Thymus (tissue), 11 donors: Measurements from ENCODE around the gene MAN1B1. TPM values are rescaled to one million over a fixed set of nuclear protein-coding genes. Genes with fewer than 3 reads are reported as not detected.
A peak's percentile ranks its signal among the peaks of the same experiment; 100 is the strongest.

ENCODE experiments used
- DNase-seq, 9 donors: peaks; one replicate each; pipeline ENCODE4 v3.0.0-alpha.2; 2013; ENCODE audit warnings: low spot score in 9 of 9, low read depth in 6 of 9, missing footprints in 1 of 9
- H3K27ac ChIP-seq, 2 donors: one replicate each; pipeline ENCODE4 v1.5.1; 2013; ENCODE audit warnings: control low read depth in 1 of 2, low read depth in 1 of 2, low read length in 1 of 2, mild to moderate bottlenecking in 1 of 2, moderate library complexity in 1 of 2
- H3K27me3 ChIP-seq, 2 donors: one replicate each; pipeline ENCODE4 v1.5.1; 2013; ENCODE audit warnings: low read length in 1 of 2; ENCODE audit not compliant: control insufficient read depth in 2 of 2, insufficient read depth in 1 of 2
- H3K36me3 ChIP-seq, 2 donors: one replicate each; pipeline ENCODE4 v1.5.1; 2013; ENCODE audit warnings: low read length in 1 of 2, mild to moderate bottlenecking in 1 of 2, moderate library complexity in 1 of 2; ENCODE audit not compliant: control insufficient read depth in 2 of 2, insufficient read depth in 2 of 2
- H3K4me1 ChIP-seq, 2 donors: one replicate each; pipeline ENCODE4 v1.5.1; 2013; ENCODE audit warnings: low read length in 2 of 2; ENCODE audit not compliant: control insufficient read depth in 2 of 2, insufficient read depth in 2 of 2
- H3K4me3 ChIP-seq, 2 donors: one replicate each; pipeline ENCODE4 v1.5.1; 2013; ENCODE audit warnings: low read length in 2 of 2, control low read depth in 1 of 2, mild to moderate bottlenecking in 1 of 2
- H3K9me3 ChIP-seq, 2 donors: one replicate each; pipeline ENCODE4 v1.5.1; 2013; ENCODE audit warnings: low read length in 1 of 2, mild to moderate bottlenecking in 1 of 2; ENCODE audit not compliant: control insufficient read depth in 2 of 2, insufficient read depth in 1 of 2
- WGBS: extraction: QIAGEN DNeasy Blood & Tissue Kit; methylation state at CpG from one replicate; pipeline ENCODE4 v1.1.7; 2013; 5-methylcytosine and 5-hydroxymethylcytosine counted together
- polyA plus RNA-seq: library from polyadenylated mRNA; stranded (reverse); fragments of 200-250 nt; gene quantifications from one replicate; pipeline ENCODE4 v1.2.3, GENCODE V29; 2013
- total RNA-seq: library from RNA; stranded (reverse); fragments of 120-200 nt; gene quantifications from one replicate; pipeline ENCODE4 v1.2.4, GENCODE V29; 2013
- donor health status: healthy.

The MAN1B1 gene
- total and polyA plus RNA-seq, 2 donors = 26.8 to 107 TPM

DNA sequence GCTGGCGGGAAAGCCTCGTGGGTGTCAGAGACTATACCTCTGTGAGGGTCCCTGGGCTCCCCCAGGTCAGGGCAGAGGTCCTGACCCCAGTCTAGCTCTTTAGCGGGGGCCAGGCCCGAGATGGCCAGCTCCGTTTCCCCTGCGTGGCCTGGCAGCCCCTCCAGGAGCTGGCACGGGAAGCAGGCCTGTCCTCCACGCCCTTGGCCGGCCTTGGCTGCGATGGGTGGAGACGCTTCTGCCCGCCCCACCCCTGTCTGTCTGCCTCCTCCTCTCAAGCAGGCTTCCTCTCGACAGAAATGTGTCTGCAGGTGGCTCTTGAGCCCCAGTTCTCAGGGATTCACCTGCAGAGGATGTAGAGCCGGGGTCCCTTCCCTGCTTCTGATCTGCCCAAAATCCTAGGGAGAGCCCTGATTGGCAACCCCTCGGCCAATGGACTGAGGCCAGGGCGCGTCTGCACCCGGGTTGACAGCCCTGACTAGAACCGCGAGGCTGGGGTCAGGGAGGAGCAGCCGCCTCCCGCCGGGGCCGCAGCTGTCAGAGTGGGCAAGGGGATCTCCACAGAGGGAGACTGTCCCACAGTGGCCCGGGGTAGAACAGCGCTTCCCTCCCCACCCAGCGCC lies 49.6 kb downstream of the MAN1B1 start:
- Histone ChIP-seq H3K36me3 (no peaks in the 10 kb centered on the region), H3K9me3 (peaks cover 1 to 19% of the 10 kb centered on the region in 2 donors), H3K4me1 (peaks cover 32 to 33% of the 10 kb centered on the region in 2 donors), H3K27ac (no peak overlapping the region), H3K27me3 (peaks cover 39 to 85% of the 10 kb centered on the region in 2 donors), H3K4me3 (no peak overlapping the region)
- no peak for DNase-seq
- WGBS = 44% methylated on average over 27 of the region's 27 CpGs

DNA sequence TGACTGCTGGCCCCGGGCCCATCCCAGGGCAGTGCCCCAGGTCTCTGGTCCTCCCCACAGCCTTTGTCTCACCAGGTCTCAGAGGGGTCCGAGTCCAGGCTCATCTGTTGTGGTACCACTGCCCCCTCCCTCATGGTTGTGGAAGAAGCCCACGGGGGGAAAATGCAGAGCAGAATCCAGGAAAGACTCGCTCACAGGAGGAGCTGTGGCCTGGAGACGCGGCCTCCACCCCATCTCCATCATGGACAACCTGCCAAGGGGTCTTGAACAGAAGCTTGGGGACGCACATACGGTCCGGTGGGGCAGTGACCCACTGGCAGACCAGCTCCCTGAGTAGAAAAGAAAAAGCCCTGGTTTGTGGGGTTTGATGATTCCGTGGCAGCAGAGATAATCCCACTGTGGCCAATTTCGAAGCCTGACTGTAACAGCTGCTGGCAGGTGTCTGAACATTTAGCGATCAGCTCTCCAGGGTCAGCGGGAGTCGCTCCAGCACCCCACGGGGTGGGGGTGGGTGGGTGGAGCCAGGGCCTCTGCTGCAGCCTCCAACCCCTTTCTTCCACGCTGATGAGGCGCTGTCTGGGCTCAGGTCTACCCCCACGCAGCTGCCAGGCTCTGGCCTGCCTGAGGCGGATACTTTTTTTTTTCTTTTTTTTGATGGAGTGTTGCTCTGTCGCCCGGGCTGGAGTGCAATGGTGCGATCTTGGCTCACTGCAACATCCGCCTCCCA lies 50.3 kb downstream of the MAN1B1 start:
- peaks cover 1 to 19% of the 10 kb centered on the region in 2 donors for H3K9me3 ChIP-seq
- 70% methylated on average over 23 of the region's 23 CpGs for WGBS
- H3K27me3 ChIP-seq = peaks cover 39 to 85% of the 10 kb centered on the region in 2 donors
- H3K36me3 ChIP-seq = no peaks in the 10 kb centered on the region
- peaks cover 33 to 34% of the 10 kb centered on the region in 2 donors for H3K4me1 ChIP-seq
- no peak for DNase-seq
- H3K4me3 ChIP-seq = no peak overlapping the region
- no peak overlapping the region for H3K27ac ChIP-seq

DNA sequence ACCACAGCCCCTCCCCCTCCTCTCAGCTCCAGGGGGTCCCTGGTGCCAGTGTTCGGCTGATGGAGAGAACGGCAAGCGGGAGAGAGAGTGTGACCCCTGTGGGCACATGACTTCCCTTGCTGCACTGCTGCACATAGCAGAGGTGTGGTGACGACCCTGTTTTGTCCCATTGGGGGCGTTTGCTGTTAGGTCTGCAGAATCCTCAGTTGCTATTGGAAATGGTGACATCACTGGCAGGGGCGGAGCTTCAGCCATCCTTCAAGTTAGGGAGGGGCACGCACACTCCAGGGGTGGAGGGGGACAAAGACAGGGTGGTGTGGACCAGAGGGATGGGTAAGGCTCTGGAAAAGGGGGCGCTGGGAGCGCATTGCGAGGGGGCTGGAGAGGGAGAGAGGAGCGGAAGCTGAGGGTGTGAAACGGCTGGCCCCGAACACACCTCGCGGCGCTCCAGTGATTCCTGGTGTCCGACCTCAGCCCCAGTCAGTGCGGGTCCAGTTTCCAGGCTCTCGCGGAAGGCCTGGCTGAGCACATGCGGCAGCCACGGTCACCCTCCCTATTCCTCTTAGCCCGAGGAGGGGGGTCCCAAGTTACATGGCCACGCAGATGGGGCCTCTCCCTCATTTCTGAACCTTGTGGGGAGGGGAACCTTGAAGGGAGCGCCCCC lies 51.4 kb downstream of the MAN1B1 start:
- H3K27me3 ChIP-seq = peaks cover 42 to 91% of the 10 kb centered on the region in 2 donors
- no peak for DNase-seq
- H3K36me3 ChIP-seq = no peaks in the 10 kb centered on the region
- 17% methylated on average over 25 of the region's 25 CpGs for WGBS
- H3K27ac ChIP-seq = no peak overlapping the region
- H3K9me3 ChIP-seq = peaks cover 1 to 19% of the 10 kb centered on the region in 2 donors
- peaks cover 33 to 34% of the 10 kb centered on the region in 2 donors for H3K4me1 ChIP-seq
- no peak overlapping the region for H3K4me3 ChIP-seq

DNA sequence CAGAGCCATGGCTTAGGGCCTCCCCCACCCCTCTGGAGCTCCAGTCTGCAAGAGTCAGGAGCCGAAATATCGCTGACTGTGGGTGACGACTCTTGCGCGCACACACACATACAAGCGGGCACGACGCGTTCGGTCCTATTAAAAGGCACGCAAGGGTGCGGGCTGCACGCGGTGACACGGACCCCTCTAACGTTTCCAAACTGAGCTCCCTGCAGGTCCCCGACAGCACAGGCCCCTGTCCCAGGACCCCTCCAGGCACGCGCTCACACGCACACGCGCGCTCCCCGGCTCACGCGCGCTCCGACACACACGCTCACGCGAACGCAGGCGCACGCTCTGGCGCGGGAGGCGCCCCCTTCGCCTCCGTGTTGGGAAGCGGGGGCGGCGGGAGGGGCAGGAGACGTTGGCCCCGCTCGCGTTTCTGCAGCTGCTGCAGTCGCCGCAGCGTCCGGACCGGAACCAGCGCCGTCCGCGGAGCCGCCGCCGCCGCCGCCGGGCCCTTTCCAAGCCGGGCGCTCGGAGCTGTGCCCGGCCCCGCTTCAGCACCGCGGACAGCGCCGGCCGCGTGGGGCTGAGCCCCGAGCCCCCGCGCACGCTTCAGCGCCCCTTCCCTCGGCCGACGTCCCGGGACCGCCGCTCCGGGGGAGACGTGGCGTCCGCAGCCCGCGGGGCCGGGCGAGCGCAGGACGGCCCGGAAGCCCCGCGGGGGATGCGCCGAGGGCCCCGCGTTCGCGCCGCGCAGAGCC lies 52.1 kb downstream of the MAN1B1 start, which contains the start of gene GRIN1:
Gene GRIN1, plus strand, starts transcription at position 433 of the 746 bp plus-strand sequence. CDS start 333 bp downstream, outside the sequence.
- Histone ChIP-seq H3K9me3 (peaks cover 1 to 19% of the 10 kb centered on the region in 2 donors), H3K27ac (no peak within 1 kb of the TSS), H3K36me3 (no peaks in the 10 kb centered on the region), H3K27me3 (peaks cover 46 to 95% of the 10 kb centered on the region in 2 donors), H3K4me3 (no peak within 1 kb of the TSS), H3K4me1 (peaks cover 33 to 34% of the 10 kb centered on the region in 2 donors)
- peak in 3 of 9 donors; percentile 55 to 74 (median 69) for DNase-seq
- WGBS = 8% methylated on average over 104 of the region's 104 CpGs

DNA sequence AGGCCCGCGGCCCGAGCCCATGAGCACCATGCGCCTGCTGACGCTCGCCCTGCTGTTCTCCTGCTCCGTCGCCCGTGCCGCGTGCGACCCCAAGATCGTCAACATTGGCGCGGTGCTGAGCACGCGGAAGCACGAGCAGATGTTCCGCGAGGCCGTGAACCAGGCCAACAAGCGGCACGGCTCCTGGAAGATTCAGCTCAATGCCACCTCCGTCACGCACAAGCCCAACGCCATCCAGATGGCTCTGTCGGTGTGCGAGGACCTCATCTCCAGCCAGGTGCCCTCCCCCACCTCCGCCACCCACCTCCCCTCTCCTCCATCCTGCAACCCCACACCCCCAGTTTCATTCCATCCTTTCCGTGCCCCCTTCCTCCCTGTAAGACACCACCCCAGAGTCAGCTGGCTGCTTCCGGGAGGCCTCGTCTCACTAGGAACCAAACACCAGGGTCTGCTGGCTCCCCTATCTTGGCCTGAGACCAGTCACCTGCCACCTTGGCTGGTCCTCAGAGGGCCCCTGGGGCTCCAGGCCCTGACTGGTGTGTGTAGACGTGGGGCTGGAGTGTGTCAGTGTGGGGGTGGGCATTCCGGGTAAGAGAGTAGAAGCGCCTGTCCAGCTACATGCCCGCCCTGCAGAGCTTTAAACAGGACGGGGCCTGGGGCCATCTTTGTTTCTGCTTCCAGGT lies 52.8 kb downstream of the MAN1B1 start:
- H3K27me3 ChIP-seq = peaks cover 46 to 91% of the 10 kb centered on the region in 2 donors
- H3K4me1 ChIP-seq = peaks cover 33 to 34% of the 10 kb centered on the region in 2 donors
- DNase-seq = no peak
- H3K27ac ChIP-seq = no peak overlapping the region
- H3K36me3 ChIP-seq = no peaks in the 10 kb centered on the region
- no peak overlapping the region for H3K4me3 ChIP-seq
- peaks cover 1 to 19% of the 10 kb centered on the region in 2 donors for H3K9me3 ChIP-seq
- WGBS = 43% methylated on average over 37 of the region's 37 CpGs

DNA sequence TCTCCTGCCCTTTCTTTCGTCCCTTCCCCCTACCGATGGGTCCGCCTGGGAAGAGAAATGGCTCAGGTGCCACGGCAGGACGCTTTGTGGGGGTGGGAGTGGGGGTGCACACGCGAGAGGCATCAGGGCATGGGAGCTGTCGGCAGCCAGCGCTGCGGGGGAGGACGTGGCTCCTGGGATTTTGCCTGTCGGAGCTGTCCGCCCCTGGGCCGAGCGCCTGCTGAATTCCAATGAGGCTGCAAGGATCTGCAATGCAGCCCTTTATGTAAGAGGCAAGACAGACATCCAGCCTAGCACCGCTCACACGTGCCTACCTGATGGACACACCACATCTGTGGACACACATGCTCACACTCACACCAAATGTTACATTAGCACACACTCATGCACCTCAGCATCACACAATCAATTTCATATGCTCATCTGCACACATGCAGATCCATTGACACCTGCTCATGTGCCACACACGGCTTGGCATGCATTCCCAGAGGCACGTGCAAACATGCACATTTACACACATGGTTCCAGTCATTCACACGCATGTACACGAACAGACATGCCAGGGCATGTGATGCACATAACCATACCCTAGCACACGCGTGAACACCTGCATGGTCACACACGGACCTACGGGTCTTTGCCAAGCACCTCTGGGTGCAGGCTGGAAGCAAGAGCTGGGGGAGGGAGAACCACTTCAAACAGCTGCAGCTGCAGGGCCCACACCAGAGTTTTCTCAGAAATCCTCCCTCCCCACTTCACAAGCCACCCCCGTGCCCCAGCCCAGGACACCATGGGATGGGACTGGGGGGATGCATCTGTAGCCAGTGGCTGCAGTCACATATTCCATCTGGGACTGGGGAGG lies 53.6 kb downstream of the MAN1B1 start:
- peak in 1 of 9 donors; percentile 48 for DNase-seq
- WGBS = 49% methylated on average over 26 of the region's 26 CpGs
- Histone ChIP-seq H3K4me1 (peaks cover 33 to 34% of the 10 kb centered on the region in 2 donors), H3K36me3 (no peaks in the 10 kb centered on the region), H3K4me3 (no peak overlapping the region), H3K27me3 (peaks cover 46 to 85% of the 10 kb centered on the region in 2 donors), H3K27ac (no peak overlapping the region), H3K9me3 (peaks cover 1 to 19% of the 10 kb centered on the region in 2 donors)

DNA sequence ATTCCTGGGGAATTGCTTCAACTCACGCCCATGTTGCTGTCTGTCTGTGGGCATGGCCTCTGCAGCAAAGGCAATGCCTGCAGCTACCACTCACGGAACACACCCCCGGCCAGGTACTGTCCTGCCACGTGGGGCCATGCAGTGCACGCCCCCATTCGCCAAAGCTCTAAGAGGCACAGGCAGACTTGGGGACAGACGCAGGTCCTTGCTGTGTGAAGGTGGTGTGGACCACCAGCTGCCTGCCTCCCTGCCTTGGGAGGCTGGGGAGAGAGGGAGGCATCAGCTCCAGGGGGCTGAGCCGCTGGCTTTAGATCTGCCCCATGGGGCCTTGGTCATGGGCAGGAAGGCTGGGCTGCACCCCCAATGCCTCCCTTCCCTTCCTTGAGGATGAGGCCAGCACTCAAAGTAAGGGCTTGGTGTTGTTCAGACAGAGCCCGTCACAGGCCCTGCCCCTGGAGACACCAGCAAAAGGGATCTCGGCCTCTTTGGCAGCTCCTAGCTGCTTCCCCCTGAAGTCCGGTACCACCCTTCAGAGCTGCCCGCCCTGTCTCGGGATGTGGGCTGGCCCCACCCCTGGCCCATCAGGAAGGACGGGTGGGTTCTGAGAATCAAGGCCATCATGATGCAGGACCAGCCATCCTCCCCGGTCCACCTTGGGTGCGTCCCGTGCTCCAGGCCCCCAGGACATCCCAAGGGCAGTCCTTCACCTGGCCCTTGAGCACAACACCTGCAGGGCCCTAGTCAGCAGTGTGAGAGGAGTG lies 54.4 kb downstream of the MAN1B1 start:
- Histone ChIP-seq H3K4me1 (peaks cover 33 to 34% of the 10 kb centered on the region in 2 donors), H3K27me3 (peaks cover 43 to 84% of the 10 kb centered on the region in 2 donors), H3K4me3 (no peak overlapping the region), H3K27ac (no peak overlapping the region), H3K36me3 (no peaks in the 10 kb centered on the region), H3K9me3 (peaks cover 1 to 19% of the 10 kb centered on the region in 2 donors)
- no peak for DNase-seq
- WGBS = 81% methylated on average over 17 of the region's 17 CpGs
